AG09309 (cell line): ENCODE results near the gene RELT.

Source experiments
- DNase-seq: peaks from one replicate; pipeline ENCODE4 v3.0.0-alpha.2; 2010; ENCODE audit warnings: low read depth
- H3K4me3 ChIP-seq: 2 replicates; pipeline ENCODE4 v1.5.1; 2011; ENCODE audit warnings: mild to moderate bottlenecking, low read depth, low read length, moderate library complexity; ENCODE audit not compliant: control insufficient read depth
- CTCF ChIP-seq: IDR thresholded peaks from 2 replicates; pipeline ENCODE4 v1.5.1; 2011; ENCODE audit warnings: mild to moderate bottlenecking, low read depth, low read length, inconsistent platforms; ENCODE audit not compliant: insufficient read depth, control insufficient read depth; ENCODE audit errors: missing control alignments

The RELT gene

DNA sequence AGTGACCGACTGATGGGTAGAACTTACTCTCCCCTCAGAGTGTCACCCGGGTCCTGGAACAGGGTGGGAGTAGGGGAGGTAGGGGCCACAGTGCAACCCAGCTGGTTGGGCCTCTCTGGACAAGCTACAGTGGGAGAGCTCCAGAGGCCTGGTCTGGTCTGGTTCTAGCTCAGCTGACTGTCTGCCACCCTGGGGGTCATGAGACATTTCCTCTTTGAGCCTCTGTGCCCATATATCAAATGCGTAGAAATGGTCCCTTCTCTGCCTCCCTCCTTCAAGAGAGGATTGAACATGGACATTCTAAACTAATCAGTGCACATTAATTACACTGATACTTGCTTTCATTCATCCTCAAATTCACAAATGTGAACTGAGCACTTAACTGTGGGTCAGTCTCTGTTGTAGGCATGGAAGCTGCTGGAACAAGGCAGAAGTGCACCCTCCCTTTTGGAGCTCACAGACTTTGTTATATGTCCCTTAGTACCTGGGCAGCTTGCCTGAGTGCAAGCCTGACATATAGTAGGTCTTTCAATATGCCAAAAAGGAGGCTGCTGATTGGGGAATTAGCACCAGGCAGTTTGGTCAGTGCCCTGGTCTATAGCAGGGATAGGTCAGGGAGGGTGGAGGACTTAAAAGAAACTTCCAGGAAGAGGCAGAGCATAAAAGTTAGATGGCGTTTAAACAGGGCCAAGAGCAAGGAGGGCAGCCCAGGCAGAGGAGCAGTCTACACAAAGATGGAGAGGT is 42.4 kb upstream of the RELT start:
- DNase-seq: no peak
- TF ChIP-seq CTCF: no peak
- no peak overlapping the region for H3K4me3 ChIP-seq

DNA sequence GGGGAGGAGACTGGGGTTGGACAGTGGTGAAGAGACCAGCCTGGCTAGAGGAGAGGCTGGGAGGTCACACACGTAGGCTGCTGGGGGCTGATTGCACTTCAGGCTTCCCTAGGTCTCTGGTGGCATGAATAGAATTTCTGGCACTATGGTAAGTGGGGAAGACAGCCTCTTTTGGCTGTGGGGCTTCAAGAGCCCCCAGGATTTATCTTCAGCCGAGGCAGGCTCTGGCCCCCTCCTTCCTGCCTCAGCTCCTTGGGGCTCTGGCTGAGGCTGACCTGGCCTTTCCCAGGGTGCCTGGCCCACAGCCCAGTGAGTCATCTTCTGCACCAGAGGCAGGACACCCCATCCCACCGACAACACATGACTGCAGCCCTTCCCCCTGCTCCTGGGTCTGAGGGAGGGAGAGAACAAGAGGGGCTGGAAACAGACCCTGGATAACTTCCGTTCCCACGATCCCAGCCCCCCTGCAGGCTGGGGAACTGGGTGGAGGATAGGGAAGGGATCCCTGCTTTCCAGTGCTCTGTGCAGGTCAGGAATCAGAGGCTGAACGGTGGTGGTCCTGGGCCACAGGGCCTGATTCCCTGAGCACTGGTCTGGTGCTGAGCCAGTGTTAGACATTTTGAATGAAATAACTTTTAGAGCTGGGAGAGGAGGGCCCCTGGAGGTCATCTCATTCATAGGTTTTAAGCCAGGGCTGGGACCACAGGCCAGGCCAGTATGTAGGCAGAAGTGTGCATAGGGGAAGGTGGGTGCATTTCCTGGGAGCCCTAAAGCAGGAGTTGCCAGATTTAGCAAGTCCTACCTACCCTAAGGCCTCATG is 41.6 kb upstream of the RELT start:
- no peak for DNase-seq
- H3K4me3 ChIP-seq: no peak overlapping the region
- peak; percentile 2 for TF ChIP-seq CTCF

GRCh38 chr11:73335204-73335923 is 40.8 kb upstream of the RELT start:
- TF ChIP-seq CTCF: peak; percentile 98
- no peak overlapping the region for H3K4me3 ChIP-seq

GRCh38 chr11:73337846-73338245 is 38.4 kb upstream of the RELT start:
- TF ChIP-seq CTCF: no peak
- DNase-seq: no peak

More at GRCh38 chr11:73335204-73335923, 40.8 kb upstream of the RELT start:
- no peak for DNase-seq

GRCh38 chr11:73338279-73338678 is 37.9 kb upstream of the RELT start:
- no peak for DNase-seq
- H3K4me3 ChIP-seq: no peak overlapping the region
- no peak for TF ChIP-seq CTCF

More at GRCh38 chr11:73337846-73338245, 38.4 kb upstream of the RELT start:
- H3K4me3 ChIP-seq: no peak overlapping the region

DNA sequence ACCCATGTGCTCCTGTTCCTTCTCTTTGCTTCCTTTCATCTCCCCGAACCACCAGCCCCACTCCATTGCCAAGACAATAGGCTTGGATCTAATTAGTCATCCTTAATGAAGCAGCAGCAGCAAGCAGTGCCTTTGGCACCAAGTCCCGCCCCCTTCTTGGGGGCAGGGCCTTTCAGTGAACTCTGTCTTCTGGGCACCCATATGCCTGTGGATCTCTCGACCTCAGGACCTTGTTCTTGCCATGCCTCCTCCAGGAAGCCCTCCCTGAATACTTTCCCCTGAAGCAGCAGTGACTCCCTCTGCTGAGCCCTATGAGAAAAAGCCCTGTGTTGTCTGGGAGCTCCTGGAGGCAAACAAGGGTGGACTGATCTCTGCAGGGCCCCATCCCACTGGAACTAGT is 36.0 kb upstream of the RELT start:
- DNase-seq: no peak
- H3K4me3 ChIP-seq: no peak overlapping the region
- no peak for TF ChIP-seq CTCF
